Right hindlimb (tissue), 1 donor: ENCODE measurements around the gene TMEM270.
A peak's percentile ranks its signal among the peaks of the same experiment; 100 is the strongest.
"Not testable (repeated sequence)": the region's sequence is repeated elsewhere in the genome, so short reads cannot be mapped to it uniquely, and the experiment has no call there.

Experiments used
- DNase-seq: peaks from one replicate; pipeline ENCODE4 v3.0.0-alpha.2; 2018

The TMEM270 gene

GRCh38 chr7:73833251-73833919, 27.6 kb upstream of the TMEM270 start:
- DNase-seq: no peak

GRCh38 chr7:73834626-73835191, 26.2 kb upstream of the TMEM270 start:
- DNase-seq: no peak

GRCh38 chr7:73837167-73837566, 23.8 kb upstream of the TMEM270 start:
- DNase-seq: not testable (repeated sequence)

GRCh38 chr7:73838642-73839041, 22.3 kb upstream of the TMEM270 start:
- DNase-seq: no peak

GRCh38 chr7:73839290-73839689, 21.7 kb upstream of the TMEM270 start:
- DNase-seq: no peak

GRCh38 chr7:73839743-73840714, 20.9 kb upstream of the TMEM270 start:
- DNase-seq: no peak

- no peak for DNase-seq
Measured at GRCh38 chr7:73840715-73841379, 20.1 kb upstream of the TMEM270 start.

- DNase-seq: no peak
Measured at GRCh38 chr7:73841689-73842066, 19.3 kb upstream of the TMEM270 start.

- peak; percentile 96 for DNase-seq
Measured at GRCh38 chr7:73842067-73842976, 18.6 kb upstream of the TMEM270 start, which contains the start of gene METTL27. Gene METTL27, minus strand, starts transcription at chr7:73842516. Its CDS starts 376 bp downstream, at chr7:73842140.

GRCh38 chr7:73844131-73844547, 16.8 kb upstream of the TMEM270 start:
- DNase-seq: no peak

GRCh38 chr7:73844848-73845460, 16.0 kb upstream of the TMEM270 start:
- DNase-seq: no peak

GRCh38 chr7:73845701-73846195, 15.2 kb upstream of the TMEM270 start:
- DNase-seq: peak; percentile 31

GRCh38 chr7:73847941-73848723, 12.8 kb upstream of the TMEM270 start:
- DNase-seq: no peak

- no peak for DNase-seq
Measured at GRCh38 chr7:73850781-73851207, 10.2 kb upstream of the TMEM270 start.

- no peak for DNase-seq
Measured at GRCh38 chr7:73851410-73852338, 9.3 kb upstream of the TMEM270 start.

- no peak for DNase-seq
Measured at GRCh38 chr7:73852500-73852899, 8.5 kb upstream of the TMEM270 start.

- no peak for DNase-seq
Measured at GRCh38 chr7:73856941-73857340, 4.0 kb upstream of the TMEM270 start.

- no peak for DNase-seq
Measured at GRCh38 chr7:73858807-73859206, 2.2 kb upstream of the TMEM270 start.

- DNase-seq: no peak
Measured at GRCh38 chr7:73861305-73861704, 346 bp downstream of the TMEM270 start.
